Activated CD4-positive, alpha-beta T cell treated with anti-CD3 and anti-CD28 coated beads for 4 hours (primary cell): Measurements from ENCODE around the gene PLEKHH3.

Experiments
- DNase-seq, 2 donors: peaks; one replicate each; pipeline ENCODE4 v3.0.0-alpha.2; 2020

The PLEKHH3 gene, protein sequence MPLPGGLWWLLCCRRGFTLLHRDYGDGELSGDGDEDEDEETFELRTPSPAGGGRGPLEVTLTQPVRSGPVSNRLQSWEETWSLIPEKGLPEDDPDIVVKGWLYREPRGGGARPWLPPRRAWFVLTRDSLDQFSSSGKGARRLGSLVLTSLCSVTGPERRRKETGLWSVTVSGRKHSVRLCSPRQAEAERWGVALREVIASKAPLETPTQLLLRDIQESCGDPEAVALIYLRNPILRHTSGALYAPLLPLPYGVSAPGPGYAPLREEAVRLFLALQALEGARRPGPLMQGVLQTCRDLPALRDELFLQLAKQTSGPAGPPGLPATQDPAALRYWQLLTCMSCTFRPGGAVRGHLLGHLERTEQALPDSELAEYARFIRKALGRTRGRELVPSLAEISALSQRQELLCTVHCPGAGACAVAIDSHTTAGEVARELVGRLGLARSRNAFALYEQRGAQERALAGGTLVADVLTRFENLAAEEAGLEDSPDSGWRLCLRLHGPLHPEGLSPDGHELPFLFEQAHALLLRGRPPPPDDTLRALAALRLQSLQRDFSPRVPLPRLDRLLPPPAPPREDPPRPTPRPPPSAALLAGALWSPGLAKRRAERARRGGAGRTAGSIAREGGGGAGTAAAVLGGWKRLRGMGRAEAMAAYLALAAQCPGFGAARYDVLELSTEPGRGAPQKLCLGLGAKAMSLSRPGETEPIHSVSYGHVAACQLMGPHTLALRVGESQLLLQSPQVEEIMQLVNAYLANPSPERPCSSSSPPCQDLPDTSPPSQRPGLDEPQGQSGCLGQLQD

DNA sequence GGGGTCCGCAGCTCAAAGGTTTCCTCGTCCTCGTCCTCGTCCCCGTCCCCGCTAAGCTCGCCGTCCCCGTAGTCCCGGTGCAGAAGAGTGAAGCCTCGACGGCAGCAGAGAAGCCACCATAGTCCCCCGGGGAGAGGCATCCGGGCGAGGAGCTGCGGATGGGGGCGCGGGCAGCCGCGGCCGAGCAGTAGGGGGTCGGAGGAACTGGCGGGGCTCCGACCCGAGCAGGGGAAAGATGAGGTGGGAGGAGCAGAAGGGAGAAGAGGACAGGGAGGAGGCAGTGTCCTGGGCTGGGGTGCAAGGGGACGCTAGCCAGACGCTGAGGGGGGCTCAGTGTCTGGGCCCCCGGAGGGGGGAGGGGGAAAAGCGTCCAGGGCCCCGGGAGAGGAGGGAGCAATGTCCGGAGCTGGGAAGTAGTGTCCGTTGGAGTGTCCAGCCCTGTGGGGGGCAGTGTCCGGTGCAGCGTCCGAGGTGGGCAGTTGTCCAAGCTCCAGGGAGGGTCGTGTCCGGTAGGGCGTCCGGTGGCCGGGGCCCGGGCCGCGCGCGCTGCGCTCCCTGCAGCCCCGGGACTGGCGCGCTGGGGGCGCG is at the start of gene PLEKHH3:
TSS of gene PLEKHH3 (minus strand) at position 571 of the 588 bp plus-strand sequence. CDS start at position 140, 431 bp downstream.
- DNase-seq: no peak

DNA sequence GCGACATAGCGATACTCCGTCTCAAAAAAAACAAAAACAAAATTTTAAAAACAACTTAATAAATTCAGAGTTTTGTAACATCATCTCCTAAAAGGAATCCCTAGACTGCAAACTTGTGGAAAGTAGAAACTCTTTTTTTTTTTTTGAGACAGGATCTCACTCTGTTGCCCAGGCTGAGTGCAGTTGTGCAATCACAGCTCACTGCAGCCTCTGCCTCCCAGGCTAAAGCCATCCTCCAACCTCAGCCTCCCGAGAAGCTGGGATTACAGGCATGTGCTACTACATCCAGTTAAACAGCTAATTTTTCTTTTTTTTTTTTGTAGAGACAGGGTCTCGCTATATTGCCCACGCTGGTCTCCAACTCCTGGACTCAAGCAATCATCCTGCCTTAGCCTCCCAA is 48.3 kb upstream of the PLEKHH3 start:
- no peak for DNase-seq

DNA sequence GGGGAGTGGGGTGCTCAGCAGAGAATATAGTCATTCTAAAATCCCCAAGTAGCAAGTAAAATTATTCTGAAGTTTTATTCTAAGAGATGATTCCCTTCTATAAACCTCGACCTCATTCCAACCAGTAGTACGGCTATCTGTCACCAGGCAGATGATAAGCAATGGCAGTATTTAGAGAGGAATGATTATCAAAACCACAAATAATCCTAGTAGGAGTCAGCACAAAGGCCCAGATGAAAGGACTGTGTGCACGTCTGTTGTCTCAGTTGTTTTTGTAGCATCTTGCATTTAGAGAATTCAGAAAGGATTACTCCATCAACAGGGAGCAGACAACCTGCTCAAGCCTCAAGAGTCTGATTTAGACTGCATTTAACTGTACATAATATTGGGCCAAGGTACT is 46.8 kb upstream of the PLEKHH3 start:
- no peak for DNase-seq

DNA sequence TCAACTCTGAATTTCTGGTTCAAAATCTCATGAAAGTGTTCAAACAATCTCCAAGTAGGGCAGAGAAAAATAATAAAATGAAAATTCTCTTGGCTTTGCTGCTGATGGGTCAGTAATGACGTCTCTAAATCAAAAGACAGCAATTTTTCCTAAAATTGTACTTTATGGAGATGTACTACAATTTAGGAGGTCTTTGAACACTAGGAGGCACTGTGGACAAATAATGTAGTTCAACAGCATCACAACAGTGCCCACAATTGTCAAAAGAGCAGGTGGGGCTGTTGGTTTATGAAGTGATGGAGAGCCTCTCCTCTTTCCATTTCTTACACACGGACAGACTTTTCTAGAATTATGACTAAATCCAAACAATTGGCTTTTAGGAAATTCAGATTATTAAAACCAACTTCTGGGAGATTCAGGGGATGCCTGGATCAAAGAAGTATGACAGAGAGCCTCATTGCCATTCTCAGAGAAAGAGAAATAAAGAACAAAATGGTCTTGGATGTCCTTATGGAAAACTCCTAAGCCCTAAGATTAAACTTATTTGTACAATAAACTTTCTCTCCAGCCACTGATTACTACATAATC is 44.3 kb upstream of the PLEKHH3 start:
- peak; percentile 34 to 45 for DNase-seq

DNA sequence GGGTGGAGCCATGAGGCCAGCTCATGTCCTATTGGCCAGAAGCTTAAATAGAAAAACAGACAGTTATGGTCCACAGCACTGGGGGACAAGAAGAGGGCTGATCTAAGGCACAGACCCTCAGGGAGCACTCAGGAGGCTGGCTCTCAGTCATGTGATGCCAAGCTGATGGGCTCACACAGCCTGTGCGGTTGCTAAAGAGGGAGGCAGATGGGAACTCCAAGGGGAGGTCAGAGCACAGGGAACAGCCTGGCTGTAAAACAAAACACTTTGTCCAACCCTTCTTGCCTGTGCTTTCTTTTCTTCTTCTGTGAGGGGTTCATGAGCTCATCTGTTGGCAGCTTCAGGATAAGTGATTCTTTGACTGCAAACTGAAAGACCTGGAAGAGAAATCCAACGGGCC is 32.8 kb upstream of the PLEKHH3 start:
- DNase-seq: no peak

DNA sequence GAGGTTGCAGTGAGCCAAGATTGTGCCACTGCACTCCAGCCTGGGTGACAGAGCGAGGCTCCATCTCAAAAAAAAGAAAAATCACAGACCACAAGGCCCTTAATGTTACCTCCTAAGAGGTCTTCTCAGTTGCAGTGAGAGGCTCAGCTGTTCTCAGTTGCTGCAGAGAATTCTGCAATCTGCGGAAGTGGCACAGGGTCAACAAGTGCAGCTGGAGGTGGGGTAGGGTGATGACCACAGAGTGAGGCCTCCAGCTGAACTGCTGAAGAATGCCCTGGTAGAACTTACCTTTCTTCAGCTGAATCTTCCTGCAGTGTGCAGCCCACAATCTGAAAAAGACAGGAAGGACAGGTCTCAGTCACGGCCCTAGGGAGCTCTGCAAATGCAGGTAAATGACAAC is 31.8 kb upstream of the PLEKHH3 start:
- no peak for DNase-seq

DNA sequence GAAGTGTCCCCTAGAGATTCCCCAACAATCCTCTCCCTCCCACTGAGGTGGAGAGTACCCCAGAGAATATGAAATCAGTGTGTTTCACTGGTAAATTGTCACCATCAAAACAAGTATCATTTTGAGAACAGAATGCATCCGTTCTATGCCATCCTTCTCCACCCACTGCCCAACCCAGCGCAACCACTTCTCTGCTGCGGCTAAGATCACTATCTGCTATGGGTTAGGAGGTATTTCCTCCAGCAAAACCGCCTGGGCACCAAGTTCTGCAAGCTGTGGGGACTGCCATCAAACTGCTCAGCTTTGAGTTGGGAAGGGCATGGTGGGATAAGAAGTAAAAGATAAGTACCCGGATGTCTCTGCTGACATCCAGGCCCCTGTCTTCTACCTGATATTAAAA is 29.9 kb upstream of the PLEKHH3 start:
- peak; percentile 30 to 34 for DNase-seq

DNA sequence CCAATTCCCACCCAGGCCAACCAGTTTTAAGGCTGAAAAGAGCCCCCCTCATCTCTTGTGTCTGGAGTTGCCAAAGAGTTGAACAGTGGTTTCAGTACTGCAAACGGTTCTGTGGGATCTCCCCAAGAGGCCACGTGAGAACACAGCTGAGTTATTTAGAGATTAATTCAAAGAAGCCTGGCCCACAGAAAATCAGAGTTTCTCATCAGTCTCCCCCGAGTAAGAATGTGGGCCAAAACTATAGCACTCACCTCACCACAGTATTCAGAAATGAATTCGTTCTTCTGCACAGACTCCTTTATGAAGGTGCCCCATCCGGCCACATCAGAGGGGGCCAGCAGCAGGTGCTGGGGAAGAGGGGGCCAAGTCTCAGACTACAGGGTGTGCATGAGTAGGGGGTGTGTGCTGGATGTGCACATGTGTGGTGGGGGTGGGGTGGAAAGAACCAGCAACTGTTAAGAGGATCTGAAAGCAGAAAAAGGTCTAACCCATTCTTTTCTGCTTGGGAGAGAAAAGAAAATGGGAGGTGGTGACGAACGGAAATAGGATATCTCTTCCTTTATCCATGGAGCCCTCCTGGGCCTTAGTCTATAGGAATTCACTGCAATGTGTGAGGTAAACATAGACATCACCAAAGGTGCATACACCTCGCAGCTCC is 28.2 kb upstream of the PLEKHH3 start:
- no peak for DNase-seq

DNA sequence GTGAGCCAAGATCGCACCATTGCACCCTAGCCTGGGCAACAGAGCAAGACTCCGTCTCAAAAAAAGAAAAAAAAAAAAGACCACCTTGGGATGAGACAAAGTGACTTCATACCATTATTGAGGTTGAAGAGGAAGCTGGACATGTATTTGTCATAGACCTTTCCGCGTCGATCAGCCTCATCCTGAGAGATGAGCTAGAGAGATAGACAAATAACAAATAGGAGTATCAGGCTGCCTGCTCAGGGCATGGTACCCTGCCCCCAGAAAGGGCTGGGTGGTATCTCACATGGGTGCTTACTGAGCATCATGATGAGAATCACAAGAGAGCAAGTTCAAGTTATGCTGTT is 27.7 kb upstream of the PLEKHH3 start:
- no peak for DNase-seq

DNA sequence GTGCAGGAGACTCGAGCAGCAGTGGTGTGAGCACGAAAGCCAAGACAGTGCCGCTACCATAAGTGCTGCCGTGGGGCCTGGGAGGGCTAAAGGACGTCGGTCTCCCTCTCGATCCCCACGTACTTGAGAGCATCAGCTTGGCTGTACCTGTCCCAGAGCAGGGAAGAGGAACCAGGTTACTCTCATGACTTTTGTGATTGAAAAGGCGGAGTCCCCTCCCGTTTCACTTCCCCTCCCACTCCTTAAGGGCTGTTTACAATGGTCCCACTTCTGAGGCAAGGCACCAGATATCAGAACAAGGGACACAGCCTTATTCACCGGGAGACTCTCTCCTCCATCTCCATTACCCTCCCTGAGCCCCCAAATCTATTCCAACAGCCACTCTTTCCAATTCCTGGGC is 25.7 kb upstream of the PLEKHH3 start:
- DNase-seq: no peak

DNA sequence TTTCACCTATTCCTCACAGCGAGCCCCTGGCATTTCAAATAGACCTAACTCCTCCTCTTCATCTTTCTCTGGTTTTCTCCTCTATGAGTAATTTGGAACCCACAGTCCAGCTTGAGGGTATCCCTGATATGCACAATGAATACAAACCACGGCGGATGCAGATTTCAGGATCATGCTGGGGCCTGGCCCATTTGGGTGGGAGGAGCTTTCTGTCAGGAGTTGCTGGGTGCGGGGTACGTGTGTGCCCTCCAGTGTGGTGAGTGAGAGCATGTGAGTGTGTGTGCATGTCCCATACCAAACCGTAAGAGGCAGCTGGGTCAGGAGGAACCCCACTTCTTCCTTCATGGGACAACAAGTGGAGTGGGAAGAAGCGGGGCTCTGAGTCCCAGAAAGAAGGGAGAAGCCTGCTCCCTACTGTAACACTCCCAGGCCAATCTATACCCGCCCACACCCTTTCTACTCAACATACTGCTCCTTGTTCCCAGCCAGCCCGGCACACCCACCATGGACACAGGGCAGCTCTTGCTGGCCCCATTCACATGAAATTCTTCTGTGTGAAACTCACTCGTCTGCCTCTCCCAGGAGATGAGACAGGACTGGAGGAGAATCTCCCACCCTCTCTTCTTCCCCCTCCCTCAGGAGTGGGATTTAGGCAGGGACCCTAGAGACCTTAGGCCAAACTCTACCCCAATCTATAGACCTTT is 23.9 kb upstream of the PLEKHH3 start:
- no peak for DNase-seq

DNA sequence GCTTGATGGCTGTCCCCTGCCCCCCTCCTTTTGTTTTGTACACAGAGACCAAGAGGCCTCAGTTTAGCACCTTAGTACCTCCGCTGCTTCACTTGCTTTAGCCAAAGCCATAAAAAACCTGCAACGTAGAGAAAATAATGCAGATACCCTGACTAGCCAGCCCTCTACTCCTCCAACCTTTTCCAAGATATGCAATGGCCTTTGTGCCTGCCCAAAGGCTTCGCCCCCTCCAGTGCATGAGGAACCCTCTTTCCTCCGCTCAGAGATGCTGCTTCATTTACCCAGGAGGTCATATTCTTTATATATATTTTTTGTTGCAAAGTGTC is 22.6 kb upstream of the PLEKHH3 start:
- DNase-seq: no peak

DNA sequence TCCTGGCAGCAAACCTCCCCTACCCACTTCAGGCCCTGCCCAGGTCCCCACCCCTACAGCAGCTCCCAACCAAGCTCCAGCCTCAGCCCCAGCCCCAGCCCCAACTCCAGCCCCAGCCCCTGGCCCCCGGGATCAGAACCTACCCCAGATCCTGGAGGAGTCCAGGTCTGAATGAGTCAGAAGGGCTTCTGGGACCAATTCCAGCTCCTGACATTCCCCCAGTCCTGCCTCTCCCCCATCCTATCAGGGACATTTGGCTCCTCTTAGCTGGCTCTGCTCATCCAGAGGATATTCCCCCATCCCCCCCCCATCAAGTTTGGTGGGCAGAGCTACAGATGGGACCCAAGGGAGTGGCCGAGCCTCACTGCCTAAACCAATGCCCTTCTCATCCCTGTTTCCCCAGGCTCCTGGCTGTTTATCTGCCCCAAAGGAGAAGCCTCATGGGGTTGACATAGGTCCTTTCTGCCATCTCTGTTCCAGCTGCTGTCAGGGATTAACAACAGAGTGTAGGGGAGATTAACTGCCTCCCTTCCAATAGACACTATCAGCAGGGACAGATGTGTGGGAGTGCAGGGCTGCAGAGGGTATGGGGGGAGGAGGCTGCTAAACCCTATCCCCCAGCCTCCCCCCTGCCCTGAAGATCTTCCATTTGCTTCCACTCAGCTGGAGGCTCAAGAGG is 22.1 kb upstream of the PLEKHH3 start:
- DNase-seq: no peak

DNA sequence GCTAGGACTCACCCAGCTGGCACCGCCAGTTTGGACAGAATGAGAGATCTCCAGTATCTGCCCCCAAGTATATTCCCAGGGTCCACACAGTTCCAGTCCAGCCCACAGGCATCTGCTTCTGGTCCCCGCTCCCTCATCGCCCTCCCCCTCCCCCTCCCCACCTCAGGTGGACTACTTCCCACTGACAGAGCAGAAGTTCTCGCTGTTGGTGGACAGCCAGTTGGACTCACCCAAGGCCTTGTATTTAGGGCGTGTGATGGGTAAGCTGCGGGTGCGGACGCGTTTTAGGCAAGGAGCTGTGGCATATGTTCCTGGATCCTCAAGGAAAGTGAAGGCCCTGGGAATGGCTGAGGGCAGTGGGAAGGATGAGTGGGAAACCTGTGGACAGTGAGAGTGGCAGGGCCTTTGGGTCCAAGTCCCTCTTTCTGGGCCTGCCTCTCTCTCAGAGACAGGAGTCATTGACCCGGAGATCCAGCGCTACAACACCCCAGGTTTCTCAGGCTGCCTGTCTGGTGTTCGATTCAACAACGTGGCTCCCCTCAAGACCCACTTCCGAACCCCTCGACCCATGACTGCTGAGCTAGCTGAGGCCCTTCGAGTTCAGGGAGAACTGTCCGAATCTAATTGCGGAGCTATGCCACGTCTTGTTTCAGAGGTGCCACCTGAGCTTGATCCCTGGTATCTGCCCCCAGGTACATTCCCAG is 20.5 kb upstream of the PLEKHH3 start:
- DNase-seq: no peak

DNA sequence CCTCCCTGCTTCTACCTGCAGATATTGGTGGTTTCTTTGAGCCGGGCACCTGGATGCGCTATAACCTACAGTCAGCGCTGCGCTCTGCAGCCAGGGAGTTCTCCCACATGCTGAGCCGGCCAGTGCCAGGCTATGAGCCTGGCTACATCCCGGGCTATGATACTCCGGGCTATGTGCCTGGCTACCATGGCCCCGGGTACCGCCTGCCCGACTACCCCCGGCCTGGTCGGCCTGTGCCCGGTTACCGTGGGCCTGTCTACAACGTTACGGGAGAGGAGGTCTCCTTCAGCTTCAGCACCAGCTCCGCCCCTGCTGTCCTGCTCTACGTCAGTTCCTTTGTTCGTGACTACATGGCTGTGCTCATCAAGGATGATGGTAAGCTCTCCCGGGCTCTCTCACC is 18.7 kb upstream of the PLEKHH3 start:
- no peak for DNase-seq

DNA sequence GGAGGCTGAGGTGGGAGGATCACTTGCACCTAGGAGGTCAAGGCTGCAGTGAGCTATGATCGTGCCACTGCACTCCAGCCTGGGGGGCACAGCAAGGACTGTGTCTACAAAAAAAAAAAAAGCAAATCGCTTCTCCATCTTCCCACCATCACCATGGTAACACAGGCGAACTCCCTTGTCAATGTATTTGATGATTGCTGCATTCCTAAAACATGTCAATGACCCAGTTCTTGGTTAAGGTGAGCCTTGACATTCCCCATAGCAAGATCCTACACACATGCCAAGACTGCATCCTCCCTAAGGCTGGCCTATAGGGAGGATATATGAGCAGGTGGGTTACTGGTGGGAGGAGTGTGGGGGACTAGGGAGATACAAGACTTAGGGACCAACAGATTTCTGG is 17.7 kb upstream of the PLEKHH3 start:
- no peak for DNase-seq

DNA sequence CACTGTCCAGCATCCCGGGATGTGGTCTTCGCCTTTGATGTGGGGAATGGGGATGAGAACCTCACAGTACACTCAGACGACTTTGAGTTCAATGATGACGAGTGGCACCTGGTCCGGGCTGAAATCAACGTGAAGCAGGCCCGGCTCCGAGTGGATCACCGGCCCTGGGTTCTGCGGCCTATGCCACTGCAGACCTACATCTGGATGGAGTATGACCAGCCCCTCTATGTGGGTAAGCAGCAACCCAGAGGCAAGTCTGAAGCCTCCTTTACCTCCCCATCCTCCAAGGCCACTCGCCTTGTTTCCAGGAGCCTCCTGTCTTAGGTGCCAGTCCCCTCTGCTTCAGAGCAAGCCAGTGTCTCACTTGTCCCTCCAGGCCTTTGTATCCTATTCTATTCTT is 15.7 kb upstream of the PLEKHH3 start:
- DNase-seq: no peak

DNA sequence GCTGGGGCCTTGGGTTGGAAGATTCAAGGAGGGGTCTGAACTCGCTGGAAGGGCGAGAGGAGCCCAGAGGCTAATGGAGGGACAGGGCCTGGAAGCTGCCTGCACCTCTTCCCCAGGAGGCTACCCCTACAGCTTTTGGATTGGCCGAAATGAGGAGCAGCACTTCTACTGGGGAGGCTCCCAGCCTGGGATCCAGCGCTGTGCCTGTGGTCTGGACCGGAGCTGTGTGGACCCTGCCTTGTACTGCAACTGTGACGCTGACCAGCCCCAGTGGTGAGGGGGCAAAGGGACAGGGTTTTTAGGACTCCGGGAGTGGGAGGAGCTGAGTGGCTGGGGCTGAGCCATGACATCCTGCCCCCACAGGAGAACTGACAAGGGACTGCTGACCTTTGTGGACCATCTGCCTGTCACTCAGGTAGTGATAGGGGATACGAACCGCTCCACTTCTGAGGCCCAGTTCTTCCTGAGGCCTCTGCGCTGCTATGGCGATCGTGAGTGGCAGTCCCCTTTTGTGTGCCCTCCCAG is 14.3 kb upstream of the PLEKHH3 start:
- no peak for DNase-seq

DNA sequence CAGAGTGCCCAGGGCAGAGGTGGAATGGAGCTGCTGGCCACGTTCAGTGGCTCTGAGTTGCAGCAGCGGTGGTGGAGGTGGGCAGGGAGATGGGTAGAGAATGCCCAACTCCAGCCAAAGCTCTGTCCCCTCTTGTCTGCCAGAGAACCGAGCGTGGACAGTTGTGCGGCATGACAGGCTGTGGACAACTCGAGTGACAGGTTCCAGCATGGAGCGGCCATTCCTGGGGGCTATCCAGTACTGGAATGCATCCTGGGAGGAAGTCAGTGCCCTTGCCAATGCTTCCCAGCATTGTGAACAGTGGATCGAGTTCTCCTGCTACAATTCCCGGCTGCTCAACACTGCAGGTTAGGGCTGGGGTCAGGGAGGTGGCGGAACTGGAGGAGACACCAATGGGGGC is 13.8 kb upstream of the PLEKHH3 start:
- DNase-seq: no peak

DNA sequence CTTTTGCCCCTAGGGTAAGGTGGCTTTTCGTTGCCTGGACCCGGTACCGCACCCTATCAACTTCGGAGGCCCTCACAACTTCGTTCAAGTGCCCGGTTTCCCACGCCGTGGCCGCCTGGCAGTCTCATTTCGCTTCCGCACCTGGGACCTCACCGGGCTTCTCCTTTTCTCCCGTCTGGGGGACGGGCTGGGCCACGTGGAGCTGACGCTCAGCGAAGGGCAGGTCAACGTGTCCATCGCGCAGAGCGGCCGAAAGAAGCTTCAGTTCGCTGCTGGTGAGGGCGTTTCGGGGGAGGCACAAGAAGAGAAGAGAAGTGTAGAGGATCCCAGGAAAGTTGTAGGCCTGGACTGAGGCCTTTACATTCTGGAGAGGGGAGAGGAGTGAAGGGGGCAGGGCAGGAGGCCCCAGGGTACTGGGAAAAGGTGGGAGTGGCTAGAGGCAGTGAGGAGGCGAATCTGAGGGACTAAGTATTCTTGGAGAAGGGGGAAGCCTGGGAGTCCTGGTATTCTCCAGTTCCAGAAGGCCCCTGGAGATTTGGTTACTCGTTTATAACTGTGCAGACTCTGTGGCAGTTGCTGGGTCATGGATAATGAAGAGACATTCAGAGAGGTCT is 11.0 kb upstream of the PLEKHH3 start:
- no peak for DNase-seq
